TTC549 (cell line): ENCODE results near the gene SCD5.

Experiments used
- FAIRE-seq: peaks from 2 replicates; lab custom pipeline; 2012; peaks lifted over from hg19 to GRCh38; lab: Jason Lieb, UNC

SCD5 gene

DNA sequence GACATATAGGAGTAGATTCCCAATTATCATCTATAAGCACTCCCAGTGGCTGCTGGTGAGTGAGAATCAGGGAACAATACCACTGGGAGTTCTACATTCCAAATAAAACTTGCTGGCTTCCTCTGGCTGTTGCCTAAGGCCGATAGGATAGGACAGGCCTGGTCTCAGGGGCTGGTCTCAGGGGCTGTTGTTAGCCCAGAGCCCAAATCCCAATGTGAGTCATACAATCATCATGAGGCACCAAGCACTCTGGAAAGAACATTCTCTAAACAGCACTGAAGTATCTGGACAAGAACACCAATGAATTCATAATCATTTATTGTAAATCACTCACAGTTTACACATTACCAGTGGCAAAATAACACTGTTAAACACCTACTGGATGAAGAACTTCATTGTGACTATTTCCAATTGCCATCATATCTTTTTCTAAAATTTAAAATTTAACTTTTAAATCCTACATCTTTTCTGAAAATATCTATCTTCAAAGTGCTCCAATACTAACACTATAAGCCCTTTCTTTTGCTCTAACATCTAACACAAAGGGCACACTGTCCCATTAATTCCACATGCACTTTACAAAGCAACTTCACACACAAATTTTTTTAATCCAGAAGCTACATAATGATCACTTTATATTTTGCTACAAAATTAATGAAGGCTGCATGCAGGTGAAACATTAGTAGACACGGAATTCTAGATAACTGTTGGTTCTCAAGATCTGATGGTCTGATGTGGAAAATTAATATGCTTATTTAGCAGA, 169.2 kb downstream of the SCD5 start:
- no peak for FAIRE-seq

DNA sequence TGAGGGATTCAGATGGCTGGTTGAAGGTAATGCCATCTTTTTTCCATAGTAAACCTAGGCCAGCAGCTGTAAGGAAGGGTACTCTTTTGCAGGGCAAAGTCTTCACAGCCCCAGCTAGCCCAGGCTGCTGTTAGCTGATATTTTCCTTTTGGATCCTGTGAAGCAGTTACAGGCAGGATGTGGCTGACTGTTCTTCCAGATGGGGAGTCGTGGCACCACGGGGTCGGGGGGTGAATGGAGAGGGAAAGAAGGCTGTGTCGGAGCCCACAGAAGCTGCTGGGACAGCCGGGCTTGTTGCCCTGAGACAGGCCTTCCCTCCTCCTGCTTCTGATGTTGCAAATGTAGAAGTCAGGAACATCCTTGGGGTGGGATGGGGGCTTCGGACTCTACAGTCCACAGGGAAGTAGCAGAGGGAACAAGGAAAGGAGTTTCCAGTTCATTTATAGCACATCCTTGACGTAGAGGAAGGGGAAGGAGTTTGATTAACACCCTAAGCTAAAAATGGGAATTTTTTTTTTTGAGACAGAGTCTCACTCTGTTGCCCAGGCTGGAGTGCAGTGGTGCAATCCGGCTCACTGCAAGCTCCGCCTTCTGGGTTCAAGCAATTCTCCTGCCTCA, 172.2 kb downstream of the SCD5 start:
- no peak for FAIRE-seq

GRCh38 chr4:82624819-82625218, 173.8 kb downstream of the SCD5 start:
- FAIRE-seq = no peak

DNA sequence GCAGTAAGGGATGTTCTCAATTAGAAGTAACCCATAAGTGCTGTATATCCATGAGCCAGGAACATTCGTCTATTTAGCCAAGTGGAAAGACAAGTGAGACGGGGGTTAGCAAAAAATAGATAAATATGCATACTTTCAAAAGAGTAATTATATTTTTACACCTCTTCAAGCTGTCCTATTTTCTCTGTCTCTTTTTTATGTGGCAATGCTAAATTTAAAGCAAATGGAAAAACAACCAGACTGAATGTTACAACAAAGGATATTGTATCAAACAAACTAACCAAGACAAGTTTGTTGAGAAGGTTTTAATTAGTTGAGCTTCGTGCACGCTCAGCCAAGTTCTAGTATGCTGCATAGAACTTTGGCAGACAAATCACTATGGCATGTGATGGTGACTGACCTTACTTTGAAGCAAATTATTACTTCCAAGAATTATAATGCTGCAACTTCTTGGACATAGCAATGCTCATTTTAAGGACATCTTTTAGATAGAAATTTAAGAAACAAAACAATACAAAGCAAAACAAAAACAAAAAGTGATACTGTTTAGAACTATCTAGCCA, 175.4 kb downstream of the SCD5 start:
- FAIRE-seq = no peak

- no peak for FAIRE-seq
These were observed 177.3 kb downstream of the SCD5 start for GRCh38 chr4:82621251-82621650.

- FAIRE-seq = no peak
These were observed 178.4 kb downstream of the SCD5 start for GRCh38 chr4:82620126-82620735.

DNA sequence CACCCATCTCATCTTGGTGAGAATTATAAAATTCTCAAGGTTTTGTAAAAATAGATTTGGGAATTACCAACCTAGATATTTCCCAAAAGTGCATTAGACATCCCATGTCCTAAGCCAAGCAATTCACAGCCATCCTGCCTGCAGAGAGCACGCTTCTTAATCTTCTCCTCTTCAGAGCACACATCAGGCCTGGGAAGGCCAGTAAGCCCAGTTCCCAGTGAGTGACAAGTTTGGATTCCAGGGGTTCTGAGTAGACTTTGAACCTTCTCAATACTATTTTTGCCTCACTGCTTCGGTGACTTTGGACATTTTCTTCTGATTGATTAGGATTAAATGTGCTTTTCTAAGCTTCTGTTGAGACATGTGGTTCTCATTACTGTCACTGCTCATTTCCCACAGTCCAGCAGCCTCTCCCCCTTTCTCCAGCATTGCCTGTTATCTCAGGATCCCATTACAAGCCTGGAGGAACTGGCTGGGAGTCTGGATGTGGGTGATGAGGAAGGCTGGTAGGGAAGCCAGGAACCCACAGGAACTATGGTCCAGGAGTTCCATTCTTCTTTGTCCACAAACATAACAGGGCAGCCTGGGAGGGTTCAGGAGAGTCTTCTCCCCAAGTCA, 180.4 kb downstream of the SCD5 start:
- FAIRE-seq = no peak

- FAIRE-seq = no peak
These were observed 183.7 kb downstream of the SCD5 start for GRCh38 chr4:82614838-82615449.

- FAIRE-seq = no peak
These were observed 185.5 kb downstream of the SCD5 start for GRCh38 chr4:82613121-82613520.

DNA sequence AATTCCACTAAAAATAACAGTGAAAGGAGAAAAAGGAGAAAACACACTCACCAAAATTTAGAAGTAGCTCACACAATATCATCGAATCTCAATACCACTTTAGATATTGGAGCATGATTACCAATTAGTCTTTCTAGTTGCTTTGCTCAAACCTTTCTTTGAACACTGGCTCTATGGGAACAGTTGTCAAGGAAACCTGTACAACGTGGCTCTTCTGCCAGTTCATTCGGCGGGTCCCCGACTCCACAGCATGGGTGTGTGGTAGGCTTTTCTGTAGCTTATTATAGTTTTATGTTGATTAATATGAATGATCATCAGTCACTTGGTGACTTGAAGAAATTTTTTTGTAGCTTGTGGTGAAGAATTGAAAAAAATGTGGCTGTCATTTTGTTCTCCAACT, 186.6 kb downstream of the SCD5 start:
- no peak for FAIRE-seq

GRCh38 chr4:82611527-82611926, 187.1 kb downstream of the SCD5 start:
- FAIRE-seq = no peak

DNA sequence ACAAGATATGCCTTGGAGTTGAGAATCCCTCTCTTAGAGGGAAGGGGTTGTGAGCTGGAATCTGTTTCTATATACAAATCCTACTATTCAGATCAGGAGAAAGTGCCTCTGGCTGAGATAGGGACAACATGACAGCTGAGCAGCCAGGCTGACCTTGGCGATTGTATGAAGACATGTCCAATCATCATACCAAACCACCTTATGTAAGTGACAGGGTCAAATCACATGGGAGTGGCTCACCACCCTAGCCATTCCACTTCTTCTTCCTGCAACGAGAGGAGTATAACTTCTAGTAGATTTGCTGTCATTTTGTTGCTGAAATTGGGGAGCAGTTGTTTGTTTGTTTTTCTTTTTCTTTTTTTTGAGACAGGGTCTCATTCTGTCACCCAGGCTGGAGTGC, 188.6 kb downstream of the SCD5 start:
- FAIRE-seq = no peak

- no peak for FAIRE-seq
These were observed 192.0 kb downstream of the SCD5 start for GRCh38 chr4:82606622-82607021.

GRCh38 chr4:82604522-82604921, 194.1 kb downstream of the SCD5 start:
- FAIRE-seq = no peak

- FAIRE-seq = no peak
These were observed 197.2 kb downstream of the SCD5 start for GRCh38 chr4:82601242-82602015.

GRCh38 chr4:82599336-82599735, 199.3 kb downstream of the SCD5 start:
- no peak for FAIRE-seq

- no peak for FAIRE-seq
These were observed 204.1 kb downstream of the SCD5 start for GRCh38 chr4:82594456-82594855.

- no peak for FAIRE-seq
These were observed 205.2 kb downstream of the SCD5 start for GRCh38 chr4:82593411-82593810.

DNA sequence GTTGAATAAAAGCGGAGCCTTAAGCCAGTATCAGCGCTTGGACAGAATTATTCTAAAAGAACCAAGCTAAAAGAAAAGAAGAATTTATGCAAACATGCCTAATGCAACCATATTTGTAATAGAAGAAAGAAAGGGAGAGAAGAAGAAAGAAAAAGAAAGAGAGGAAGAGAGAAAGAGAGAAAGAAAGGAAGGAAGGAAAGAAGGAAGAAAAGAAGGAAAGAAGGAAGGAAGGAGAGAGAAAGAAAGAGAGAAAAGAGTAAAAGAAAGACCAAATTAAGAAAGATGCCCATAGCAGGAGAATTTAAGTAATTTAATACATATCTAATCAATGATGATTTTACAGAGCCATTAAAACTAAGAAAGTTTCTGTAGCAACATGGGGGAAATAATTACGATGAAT, 206.0 kb downstream of the SCD5 start:
- no peak for FAIRE-seq

GRCh38 chr4:82591592-82591991, 207.0 kb downstream of the SCD5 start:
- FAIRE-seq = no peak

GRCh38 chr4:82589756-82590155, 208.8 kb downstream of the SCD5 start:
- no peak for FAIRE-seq
